ENCODE results near the gene IRX4.

The IRX4 gene

DNA sequence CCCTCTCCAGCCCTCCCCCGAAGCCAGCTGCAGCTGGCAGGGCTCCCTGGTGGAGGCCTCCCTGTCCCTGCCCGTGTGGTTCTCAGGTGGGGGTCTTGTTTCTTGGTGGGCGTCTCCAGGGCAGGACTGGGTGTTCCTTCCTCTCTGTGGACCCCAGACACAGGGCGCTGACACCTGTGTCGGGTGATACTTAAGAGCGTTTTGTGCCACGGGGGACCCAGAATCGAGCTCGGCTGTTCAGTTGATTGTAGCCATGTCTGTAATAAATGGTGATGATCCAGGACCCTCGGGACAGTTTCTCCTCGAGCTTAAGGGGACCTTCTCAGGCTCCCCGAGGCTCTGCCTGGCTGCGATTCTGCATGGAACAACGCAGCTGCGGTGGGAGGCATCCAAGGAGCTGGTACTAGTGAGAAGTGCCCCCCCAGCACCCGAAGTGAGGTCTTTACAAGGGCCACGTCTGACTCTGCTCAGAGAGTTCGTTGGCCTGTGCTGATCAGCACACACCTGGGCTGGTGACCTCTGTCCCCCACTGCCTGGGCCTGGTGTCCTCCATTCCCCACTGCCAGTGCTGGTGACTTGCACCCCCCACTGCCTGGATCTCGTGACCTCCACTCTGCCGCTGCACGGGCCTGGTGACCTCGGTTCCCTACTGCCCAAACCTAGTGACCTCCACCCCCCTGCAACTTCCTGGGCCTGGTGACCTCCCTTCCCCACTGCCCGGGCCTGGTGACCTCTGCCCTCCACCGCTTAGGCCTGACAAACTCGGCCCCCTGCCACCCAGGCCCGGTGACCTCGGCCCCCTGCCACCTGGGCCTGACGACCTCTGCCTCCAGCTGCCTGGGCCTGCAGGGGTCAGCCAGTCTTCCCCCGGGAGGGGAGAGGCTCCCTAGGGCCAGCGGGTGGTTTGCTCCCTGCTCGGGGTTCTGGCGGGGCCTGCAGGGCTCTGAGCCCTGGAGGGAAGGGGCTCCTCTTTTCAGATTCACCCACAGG, 45.5 kb downstream of the IRX4 start:
- DNase-seq (ENCODE audit: low read depth in 2 of 2) = no peak

DNA sequence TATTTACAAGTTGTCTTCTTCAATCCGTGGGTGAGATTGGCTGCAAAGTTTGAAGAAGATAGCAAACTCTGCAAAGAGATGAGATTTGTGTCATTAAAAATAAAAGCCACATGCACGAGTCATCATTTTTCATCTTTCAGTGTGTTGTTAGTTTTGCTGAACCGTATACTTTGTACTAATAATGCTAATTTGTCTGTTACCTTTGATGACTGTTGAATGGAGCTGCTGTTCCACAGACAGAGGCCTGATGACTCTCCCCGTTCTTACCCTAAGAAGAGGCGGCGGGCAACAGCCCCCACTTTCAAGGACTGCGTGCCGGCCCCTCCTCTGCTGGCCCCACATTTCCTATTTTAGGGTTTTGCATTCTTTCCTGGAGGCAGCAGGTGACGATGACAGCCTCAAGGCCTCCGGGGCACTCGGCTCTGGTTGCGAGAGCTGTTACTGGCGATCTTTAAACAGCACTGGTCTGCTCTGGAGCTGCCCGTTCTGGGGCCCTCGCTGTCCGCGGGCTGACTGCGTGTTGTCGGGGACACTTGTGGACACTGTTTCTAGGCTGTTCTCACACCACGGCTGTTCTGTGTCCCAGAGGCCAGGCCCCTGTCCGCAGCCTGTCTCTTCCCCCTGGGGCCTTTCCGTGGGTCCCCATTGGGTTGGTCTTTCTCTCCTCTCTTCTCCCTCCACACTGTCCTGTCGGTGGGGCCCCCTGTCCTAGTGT, 46.4 kb downstream of the IRX4 start:
- no peak for DNase-seq (ENCODE audit: low read depth in 2 of 2)

DNA sequence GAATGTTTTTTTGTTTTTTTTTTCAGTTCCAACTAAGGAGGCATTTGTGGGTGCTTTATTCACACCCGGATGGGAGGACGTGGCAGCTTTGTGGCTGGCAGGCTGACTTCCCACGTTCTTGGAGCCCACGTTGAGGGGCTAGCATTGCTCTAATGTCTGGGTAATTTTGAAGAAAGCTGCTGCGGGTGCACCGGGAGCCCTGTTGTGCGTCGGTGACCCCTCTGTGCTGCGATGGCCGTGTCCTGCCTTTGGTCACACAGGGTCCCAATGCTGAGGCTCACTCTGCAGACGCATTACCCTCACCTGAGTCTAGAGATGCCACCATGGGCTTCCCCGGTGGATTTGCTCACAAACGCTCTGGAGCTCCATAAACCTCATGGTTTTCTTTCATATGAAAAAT, 47.3 kb downstream of the IRX4 start:
- no peak for DNase-seq (ENCODE audit: low read depth in 2 of 2)

DNA sequence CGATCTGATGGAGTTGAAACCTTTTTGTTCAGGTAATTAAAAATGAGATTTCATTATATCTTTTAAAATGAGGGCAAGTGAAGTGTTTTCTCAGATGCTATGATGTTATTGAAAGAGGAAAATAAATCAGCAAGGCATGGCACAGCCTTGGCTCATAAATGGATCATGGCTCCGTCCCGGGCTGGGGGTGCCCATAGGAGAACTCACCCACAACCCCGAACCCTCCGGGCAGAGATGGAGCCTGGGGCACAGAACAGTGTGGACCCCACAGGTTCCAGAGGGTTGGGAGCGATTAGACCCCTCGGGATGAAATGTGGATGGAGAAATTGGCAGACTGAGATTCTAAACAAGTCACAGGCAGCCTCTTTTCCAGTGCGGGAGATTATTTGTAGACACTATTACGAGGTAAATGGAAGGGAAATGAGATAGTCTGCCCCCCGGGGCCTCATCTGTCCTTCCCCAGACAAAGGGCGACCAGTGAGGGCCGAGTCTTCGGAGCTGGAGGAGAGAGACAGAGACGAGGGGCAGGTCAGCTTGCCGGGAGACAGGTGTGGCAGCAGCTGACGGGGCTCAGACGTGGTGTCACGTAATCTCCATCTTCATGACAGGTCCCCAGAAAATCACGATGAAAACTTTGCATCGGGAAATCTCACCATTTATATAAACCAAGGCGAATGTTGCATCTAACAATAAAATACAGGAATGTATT, 47.9 kb downstream of the IRX4 start:
- DNase-seq (ENCODE audit: low read depth in 2 of 2) = no peak

DNA sequence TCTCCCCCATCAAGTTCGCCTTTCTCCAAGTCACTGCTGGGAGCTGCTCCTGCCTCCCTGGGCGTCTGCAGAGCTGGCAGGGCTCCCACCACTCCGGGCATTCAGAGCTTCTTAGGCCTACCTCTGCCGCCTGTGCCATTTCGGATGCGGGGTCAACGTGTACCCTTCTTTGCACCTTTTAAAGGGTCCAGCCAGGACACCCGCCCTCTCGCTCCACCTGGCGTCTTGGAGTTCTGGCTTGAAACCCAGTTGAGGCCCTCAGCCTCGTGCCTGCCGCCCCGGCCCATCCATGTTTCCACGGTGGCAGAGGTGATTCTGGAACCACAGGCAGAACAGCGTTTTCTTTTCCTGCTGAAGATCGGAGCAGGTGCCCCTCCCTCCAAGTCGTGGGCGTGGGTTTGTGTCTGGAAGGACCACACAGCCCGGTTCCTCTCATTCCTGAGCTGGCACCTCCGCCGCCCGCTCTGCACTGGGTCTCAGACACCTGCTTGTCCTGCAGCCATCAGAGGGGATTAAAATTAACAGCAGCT, 48.6 kb downstream of the IRX4 start:
- DNase-seq (ENCODE audit: low read depth in 2 of 2) = no peak

DNA sequence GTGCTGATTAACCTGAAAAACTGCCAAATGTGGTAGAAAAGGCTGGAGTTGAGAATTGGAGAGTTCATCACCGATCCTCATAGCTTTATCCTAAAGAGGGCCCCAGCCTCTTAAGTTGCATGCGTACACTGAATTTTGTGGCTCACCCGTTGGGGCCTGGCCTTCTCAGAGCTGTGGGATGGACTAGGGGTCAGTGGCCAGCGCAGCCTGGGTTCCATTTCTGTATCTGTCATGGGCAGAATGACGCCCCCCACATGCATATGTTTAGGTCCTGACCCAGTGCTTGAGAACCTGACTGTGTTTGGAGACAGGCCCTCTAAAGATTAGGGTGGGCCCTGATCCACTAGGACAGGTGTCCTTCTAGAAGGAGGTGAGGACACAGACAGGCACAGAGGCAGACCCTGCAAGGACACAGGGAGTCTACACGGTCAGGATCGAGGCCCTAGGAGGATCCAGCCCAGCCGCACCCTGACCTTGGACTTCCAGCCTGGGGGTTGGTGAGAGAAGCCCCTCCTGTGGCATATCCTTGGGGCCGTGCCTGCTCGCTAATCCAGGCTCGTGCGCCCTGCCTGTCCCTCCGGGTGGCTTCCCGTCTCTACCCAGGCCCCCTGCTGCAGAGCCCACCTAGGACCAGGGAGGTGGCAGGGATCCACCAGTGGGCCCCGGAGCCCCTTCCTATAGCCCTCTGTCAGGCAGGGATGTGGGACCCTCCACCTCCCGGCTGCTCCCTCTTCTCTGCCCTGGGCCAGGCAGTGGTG, 49.3 kb downstream of the IRX4 start:
- DNase-seq (ENCODE audit: low read depth in 2 of 2) = no peak

DNA sequence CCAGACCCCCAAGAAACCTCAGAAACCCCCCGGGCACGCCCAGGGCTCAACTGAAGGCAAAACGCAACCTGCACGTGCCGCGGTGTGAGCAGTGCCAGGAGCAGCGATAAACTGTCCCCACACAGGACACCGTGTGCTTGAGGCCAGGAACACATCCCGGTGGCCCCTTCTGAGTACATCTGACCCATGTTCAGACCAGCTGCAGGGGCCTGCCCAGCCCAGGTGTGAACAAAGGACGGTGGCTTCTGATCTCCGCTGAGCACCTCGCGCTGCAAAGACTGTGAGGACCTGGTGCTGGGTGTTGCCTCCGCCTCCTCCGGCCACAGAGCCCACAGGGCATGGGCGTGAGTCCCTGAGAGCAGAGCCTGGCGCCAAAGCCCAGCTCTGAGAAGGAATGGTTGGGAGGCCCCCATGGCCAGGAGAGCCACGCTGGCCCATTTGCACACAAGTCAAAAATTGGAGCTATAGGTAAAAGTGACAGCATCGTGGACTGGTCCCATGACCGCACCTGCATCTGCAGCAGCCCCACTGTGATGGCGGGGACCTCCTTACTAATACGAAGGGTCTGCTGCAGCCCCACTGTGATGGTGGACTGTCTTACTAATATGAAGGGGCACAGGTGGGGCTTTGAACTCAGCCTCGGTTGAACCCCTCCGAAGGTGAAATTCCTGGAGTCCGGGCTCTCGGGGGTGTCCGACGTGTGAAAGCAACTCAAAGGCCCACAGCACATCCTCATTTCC, 50.0 kb downstream of the IRX4 start:
- no peak for DNase-seq (ENCODE audit: low read depth in 2 of 2)

DNA sequence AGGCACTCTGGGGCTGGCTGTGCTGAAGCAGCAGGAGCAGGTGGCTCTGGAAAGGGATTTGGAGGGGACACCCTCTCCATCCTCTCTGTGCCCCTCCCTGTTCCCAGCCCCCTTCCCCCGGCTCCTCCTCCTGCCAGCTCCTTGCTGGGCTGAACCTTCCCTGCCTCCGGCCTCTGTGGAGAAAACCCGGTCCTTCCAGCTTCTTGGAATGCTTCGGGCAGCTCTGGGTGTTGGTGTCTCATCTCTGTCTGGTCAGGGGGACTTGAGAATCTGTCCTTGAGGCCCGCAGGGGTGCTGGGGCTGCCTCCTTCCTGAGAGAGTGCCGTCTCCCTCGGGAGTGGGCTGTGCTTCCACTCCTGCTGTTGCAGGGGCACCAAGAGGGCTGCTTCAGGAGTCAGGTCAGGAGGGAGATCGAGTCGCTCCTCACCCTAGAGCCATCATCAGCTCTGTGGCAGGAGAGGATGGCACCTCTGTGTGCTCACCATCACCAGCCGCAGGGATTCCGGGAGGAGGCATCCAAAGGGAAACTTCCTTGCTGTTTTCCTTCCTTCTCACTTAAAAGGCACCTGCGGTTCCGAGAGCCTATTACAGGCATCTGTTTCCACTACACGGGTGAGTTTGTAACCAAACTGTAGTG, 50.9 kb downstream of the IRX4 start:
- DNase-seq (ENCODE audit: low read depth in 2 of 2) = no peak

DNA sequence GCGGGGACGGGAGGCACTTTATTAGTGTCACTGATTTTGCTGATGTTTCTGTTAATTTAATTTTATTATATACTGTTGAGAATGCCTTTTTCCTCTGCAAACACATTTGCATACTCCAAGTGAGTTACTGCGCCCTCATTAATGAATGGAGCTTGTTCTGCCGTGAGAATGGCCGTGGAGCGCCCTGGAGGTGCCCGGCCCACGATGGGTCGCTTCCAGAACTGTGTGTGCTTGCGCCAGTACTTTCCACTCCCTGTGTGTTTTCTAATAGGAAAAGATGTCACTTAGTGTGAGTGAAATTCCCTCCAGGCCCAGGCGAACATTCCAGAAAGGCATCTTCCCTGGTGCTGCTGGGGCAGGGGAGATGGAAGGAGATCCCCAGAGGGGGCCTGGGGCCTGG, 51.5 kb downstream of the IRX4 start:
- no peak for DNase-seq (ENCODE audit: low read depth in 2 of 2)

DNA sequence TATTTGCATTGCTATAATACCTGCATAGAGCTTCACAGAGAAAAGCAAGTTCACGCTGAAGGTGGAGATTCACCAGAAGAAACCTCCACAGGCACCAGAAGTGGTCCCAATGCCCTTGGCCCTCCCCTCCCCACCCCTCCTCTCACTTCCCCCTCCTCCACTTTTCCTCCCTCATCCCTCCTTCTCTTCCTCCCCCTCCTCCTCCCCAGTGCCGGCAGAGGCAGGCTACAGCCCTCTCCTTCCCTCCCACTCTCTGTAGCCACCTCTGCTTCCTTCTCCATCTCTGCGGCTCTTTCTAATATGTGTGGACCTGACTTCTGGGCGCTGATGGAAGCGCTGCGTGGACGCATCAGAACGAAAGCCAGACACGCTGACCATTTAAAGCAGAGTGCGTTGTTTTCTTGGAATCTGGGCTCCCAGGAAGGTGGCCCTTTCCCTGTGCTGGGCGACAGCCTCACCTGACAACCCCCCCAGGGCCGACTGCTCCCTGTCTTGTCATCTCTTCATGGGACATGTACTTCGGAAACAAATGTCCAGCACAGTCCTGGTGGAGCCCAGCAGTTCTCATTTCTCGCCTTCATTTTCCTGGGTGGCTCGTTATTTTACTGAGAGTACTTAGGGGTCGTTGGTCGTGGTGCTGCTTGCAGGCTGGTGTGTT, 52.0 kb downstream of the IRX4 start:
- no peak for DNase-seq (ENCODE audit: low read depth in 2 of 2)

DNA sequence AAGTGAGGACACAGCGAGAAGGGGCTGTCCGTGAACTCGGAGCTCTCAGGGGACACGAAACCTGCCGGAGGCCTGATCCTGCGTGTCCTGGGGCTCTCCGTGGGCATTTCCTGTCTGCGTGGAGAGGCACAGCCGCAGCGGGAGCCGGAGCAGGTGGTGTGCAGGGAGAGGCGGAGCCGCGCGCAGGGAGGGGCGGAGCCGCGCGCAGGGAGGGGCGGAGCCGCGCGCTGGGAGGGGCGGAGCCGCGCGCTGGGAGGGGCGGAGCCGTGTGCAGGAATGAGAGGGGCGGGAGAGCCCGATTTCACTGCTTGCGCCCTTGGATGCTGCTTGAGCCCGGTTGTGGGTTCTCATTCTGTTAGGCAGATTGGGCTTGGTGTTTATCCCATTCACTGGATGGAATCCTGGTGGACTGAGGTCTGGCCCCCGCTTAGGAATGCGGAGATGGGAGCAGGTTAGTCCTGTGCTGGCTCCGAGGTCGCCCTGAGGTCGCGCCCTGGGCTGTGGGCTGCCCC, 54.8 kb downstream of the IRX4 start:
- DNase-seq (ENCODE audit: low read depth in 2 of 2) = no peak
